LHCN-M2 (cell line): ENCODE measurements around the gene LYRM9. TPM values are rescaled to one million over a fixed set of nuclear protein-coding genes. Genes with fewer than 3 reads are reported as not detected.
A peak's percentile ranks its signal among the peaks of the same experiment; 100 is the strongest.
"Not testable (repeated sequence)": the region's sequence is repeated elsewhere in the genome, so short reads cannot be mapped to it uniquely, and the experiment has no call there.

Source experiments
- DNase-seq: peaks from one replicate; pipeline ENCODE4 v3.0.0-alpha.2; 2012; ENCODE audit warnings: low read depth
- total RNA-seq: library from RNA; depleted of rRNA; stranded (reverse); fragments of >200 nt; gene quantifications from 2 replicates; pipeline ENCODE4 v1.2.3, GENCODE V29; 2014

The LYRM9 gene
- total RNA-seq, 1 experiment from 2014 or later: 8.0 TPM

GRCh38 chr17:27873746-27874145 is 19.4 kb downstream of the LYRM9 start:
- DNase-seq: no peak

- no peak for DNase-seq
These were observed 20.0 kb downstream of the LYRM9 start for GRCh38 chr17:27873211-27873610.

- DNase-seq: no peak
These were observed 20.4 kb downstream of the LYRM9 start for GRCh38 chr17:27872776-27873175.

- no peak for DNase-seq
These were observed 21.8 kb downstream of the LYRM9 start for GRCh38 chr17:27871407-27871806.

- no peak for DNase-seq
These were observed 22.8 kb downstream of the LYRM9 start for GRCh38 chr17:27870345-27870744.

GRCh38 chr17:27868565-27868964 is 24.6 kb downstream of the LYRM9 start:
- DNase-seq: no peak

GRCh38 chr17:27862840-27863239 is 30.3 kb downstream of the LYRM9 start:
- no peak for DNase-seq

GRCh38 chr17:27862004-27862403 is 31.2 kb downstream of the LYRM9 start:
- DNase-seq: peak; percentile 4

GRCh38 chr17:27860971-27861664 is 32.0 kb downstream of the LYRM9 start:
- DNase-seq: no peak

- DNase-seq: no peak
These were observed 34.4 kb downstream of the LYRM9 start for GRCh38 chr17:27858621-27859305.

- DNase-seq: no peak
These were observed 36.3 kb downstream of the LYRM9 start for GRCh38 chr17:27856676-27857432.

GRCh38 chr17:27855454-27855853 is 37.7 kb downstream of the LYRM9 start:
- DNase-seq: no peak

GRCh38 chr17:27854163-27854562 is 39.0 kb downstream of the LYRM9 start:
- no peak for DNase-seq

GRCh38 chr17:27853091-27853490 is 40.1 kb downstream of the LYRM9 start:
- DNase-seq: no peak

GRCh38 chr17:27849474-27850185 is 43.5 kb downstream of the LYRM9 start:
- no peak for DNase-seq

- peak; percentile 39 for DNase-seq
These were observed 44.2 kb downstream of the LYRM9 start for GRCh38 chr17:27848931-27849330.

- not testable (repeated sequence) for DNase-seq
These were observed 46.3 kb downstream of the LYRM9 start for GRCh38 chr17:27846808-27847307.

GRCh38 chr17:27846042-27846655 is 47.0 kb downstream of the LYRM9 start:
- DNase-seq: no peak

- peak; percentile 68 for DNase-seq
These were observed 47.7 kb downstream of the LYRM9 start for GRCh38 chr17:27845264-27846041.

GRCh38 chr17:27840688-27841087 is 52.5 kb downstream of the LYRM9 start:
- DNase-seq: no peak

GRCh38 chr17:27840406-27840678 is 52.8 kb downstream of the LYRM9 start:
- not testable (repeated sequence) for DNase-seq
